Astrocyte of the spinal cord (primary cell): ENCODE results near the gene JMJD7.

Experiments used
- DNase-seq: peaks from one replicate; pipeline ENCODE4 v3.0.0; 2011; ENCODE audit warnings: low read depth, low spot score
- H3K4me3 ChIP-seq: 2 replicates; pipeline ENCODE4 v1.5.1; 2011; ENCODE audit warnings: low read depth, mild to moderate bottlenecking, low read length, moderate library complexity
- in situ Hi-C: cut with HindIII; loops from 2 replicates; pipeline ENCODE4 v1.10.0; 2017; ENCODE audit warnings: low sequenced_read_pairs
- TF ChIP-seq, protein P1 (sequence below): IDR thresholded peaks from 2 replicates; pipeline ENCODE4 v1.5.1; 2012; ENCODE audit warnings: low read depth, mild to moderate bottlenecking, low read length, inconsistent platforms

Gene JMJD7

GRCh38 chr15:41856716-41857115 lies 28.8 kb downstream of the JMJD7 start:
- in situ Hi-C loops: no loop called here
- no peak overlapping the region for H3K4me3 ChIP-seq
- DNase-seq: no peak
- TF ChIP-seq, protein P1, sequence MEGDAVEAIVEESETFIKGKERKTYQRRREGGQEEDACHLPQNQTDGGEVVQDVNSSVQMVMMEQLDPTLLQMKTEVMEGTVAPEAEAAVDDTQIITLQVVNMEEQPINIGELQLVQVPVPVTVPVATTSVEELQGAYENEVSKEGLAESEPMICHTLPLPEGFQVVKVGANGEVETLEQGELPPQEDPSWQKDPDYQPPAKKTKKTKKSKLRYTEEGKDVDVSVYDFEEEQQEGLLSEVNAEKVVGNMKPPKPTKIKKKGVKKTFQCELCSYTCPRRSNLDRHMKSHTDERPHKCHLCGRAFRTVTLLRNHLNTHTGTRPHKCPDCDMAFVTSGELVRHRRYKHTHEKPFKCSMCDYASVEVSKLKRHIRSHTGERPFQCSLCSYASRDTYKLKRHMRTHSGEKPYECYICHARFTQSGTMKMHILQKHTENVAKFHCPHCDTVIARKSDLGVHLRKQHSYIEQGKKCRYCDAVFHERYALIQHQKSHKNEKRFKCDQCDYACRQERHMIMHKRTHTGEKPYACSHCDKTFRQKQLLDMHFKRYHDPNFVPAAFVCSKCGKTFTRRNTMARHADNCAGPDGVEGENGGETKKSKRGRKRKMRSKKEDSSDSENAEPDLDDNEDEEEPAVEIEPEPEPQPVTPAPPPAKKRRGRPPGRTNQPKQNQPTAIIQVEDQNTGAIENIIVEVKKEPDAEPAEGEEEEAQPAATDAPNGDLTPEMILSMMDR: no peak

DNA sequence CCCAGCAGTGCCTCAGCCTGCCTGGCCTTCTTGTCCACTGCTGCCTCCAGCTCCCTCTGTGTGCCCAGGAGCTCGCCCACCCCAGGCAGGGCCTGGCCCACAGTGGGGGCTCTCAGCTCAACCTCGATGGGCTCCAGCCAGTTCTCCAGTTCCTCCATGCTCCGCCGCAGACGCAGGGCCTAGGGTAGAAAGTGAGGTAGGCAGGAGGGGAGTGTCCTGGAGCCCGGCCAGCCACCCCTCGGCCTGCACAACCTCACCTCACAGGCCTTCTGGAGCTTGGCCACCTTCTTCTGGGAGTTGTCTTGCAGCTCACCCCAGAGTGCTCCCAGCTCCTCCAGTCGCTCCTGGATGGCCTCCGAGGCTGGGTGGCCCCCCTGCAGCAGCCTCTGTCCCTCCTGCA lies 29.4 kb downstream of the JMJD7 start:
- no peak overlapping the region for H3K4me3 ChIP-seq
- in situ Hi-C loops: no loop called here
- TF ChIP-seq, protein P1: no peak
- no peak for DNase-seq

- in situ Hi-C loops: no loop called here
- DNase-seq: no peak
- no peak overlapping the region for H3K4me3 ChIP-seq
- TF ChIP-seq, protein P1: no peak
These were observed 30.9 kb downstream of the JMJD7 start for GRCh38 chr15:41858756-41859155.

DNA sequence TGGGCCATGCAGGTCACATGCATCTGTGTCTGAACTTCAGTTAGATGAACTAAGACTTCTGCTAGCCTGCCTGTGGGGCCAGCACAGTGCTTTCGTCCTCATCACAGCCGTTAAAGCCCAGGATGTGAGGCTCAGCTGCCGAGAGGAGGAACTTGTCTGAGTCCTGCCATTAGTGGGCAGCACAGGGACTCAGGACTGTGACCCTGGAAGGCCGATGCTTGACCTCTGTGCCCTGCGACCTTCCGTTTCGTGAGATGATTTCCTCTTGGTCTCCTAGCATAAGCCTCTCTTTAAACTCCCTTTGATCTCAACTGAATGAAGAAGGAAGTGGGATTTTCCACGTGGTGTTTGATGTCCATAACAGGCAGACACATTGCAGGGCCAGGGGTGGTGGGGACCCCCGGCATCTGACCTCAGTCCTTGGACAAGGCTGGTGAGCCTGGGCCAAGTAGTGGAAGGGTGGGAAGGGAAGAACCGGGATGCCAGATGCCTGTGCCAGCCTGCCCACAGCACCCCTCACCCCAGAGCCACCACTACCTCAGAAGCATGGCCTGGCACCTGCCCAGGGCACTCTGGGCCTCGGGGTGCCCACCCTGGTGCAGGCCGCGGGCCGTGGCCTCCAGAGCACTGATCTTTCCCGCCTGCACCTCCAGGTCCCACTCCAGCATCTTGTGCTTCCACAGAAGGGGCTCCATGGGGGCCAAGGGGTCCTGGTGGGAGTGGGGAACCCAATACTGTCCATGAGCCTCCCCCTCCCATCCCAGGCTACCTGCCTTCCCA lies 32.3 kb downstream of the JMJD7 start:
- TF ChIP-seq, protein P1: no peak
- in situ Hi-C loops: no loop called here
- H3K4me3 ChIP-seq: no peak overlapping the region
- no peak for DNase-seq

GRCh38 chr15:41861736-41862356 lies 34.0 kb downstream of the JMJD7 start:
- in situ Hi-C loops: no loop called here
- DNase-seq: no peak
- TF ChIP-seq, protein P1: no peak
- H3K4me3 ChIP-seq: no peak overlapping the region

DNA sequence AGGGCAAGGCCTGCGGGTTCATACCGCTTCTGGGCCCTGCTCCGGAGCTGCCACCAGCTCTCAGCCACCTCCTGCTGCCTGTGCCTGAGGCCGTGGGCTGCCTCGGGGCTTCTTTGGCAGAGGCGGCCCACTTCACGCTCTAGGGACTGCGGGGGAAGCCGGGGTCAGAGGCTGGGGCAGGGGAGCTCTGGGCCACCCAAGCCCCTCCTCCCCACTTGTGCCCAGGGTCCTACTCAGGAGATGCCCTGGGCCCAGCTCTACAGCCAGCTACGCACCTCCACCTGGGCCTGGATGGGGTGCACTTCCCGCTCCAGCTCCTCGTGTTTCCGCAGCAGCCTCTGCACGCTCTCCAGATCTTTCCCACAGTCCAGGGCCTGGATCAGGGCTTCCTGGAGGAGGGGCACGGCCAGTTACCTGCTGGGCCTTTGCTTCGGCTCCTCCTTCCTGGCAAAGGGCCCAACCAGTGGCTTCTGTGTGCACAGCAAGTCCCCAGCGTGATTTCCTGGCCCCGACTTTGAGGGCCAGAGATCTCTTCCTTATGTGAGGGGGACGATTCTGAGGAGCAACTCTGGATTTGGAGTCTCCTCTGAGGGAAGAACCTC lies 34.7 kb downstream of the JMJD7 start:
- TF ChIP-seq, protein P1: no peak
- H3K4me3 ChIP-seq: no peak overlapping the region
- no peak for DNase-seq
- in situ Hi-C loops: no loop called here
